Erythroblast (primary cell): ENCODE data around the gene ACER3.

Experiments used
- GATA1 ChIP-seq: IDR thresholded peaks from 2 replicates; pipeline ENCODE4 v1.6.1; 2011; ENCODE audit warnings: low read depth, mild to moderate bottlenecking, control low read depth, low read length, moderate library complexity
- POLR2A ChIP-seq: IDR thresholded peaks from 2 replicates; pipeline ENCODE4 v1.6.1; 2011; ENCODE audit warnings: mild to moderate bottlenecking, low read length

DNA sequence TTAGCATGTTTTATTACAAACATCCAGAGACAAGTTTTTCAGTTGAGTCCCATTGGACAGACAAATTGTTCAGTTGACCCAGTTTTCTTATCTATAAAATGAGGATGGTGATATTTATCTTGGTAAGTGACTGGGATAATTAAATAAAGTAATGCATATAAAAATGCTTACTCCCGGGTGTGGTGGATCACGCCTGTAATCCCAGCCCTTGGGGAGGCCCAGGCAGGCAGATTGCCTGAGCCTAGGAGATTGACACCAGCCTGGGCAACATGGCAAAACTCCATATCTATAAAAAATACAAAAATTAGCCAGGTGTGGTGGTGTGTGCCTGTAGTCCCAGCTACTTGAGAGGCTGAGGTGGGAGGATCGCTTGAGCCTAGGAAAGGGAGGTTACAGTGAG, 15.6 kb upstream of the ACER3 start:
- TF ChIP-seq POLR2A (no peak), GATA1 (no peak)
